Measurements from ENCODE around the gene MTCH1. TPM values are rescaled to one million over a fixed set of nuclear protein-coding genes. Genes with fewer than 3 reads are reported as not detected.

MTCH1 gene
- total and polyA plus RNA-seq, 2 of the 4 experiments (the other 2 are of a cell fraction) = 215 to 263 TPM

- Histone ChIP-seq H3K79me1 (ENCODE audit: low read depth in 1 of 2, low read length in 2 of 2) (no peaks in the 10 kb centered on the region), H3K4me3 (ENCODE audit: insufficient read depth, low read depth, low read length) (no peak overlapping the region), H2BK5ac (ENCODE audit: low read depth, low read length, poor library complexity, severe bottlenecking) (no peak overlapping the region), H2BK15ac (ENCODE audit: low read depth, low read length) (no peak overlapping the region), H3K9me1 (ENCODE audit: insufficient read depth, low read length) (no peaks in the 10 kb centered on the region), H3K14ac (replicated peaks; ENCODE audit: low read depth, low read length) (no peak overlapping the region), H3K27me3 (ENCODE audit: control insufficient read depth, insufficient read depth, low read length) (peaks cover 3% of the 10 kb centered on the region; the same call in 1 of the 2 replicates), H2AFZ (replicated peaks; ENCODE audit: low read length, poor library complexity) (no peak overlapping the region), H4K5ac (ENCODE audit: low read depth, low read length) (no peak overlapping the region), H4K8ac (ENCODE audit: low read depth in 2 of 2, low read length in 2 of 2) (no peak overlapping the region), H3K27ac (ENCODE audit: insufficient read depth, low read length) (no peak overlapping the region), H3K4me1 (ENCODE audit: control insufficient read depth, insufficient read depth, low read length) (no peaks in the 10 kb centered on the region), H2BK20ac (ENCODE audit: low read depth, low read length) (no peak overlapping the region), H3K9me3 (ENCODE audit: control insufficient read depth, insufficient read depth, low read length) (no peaks in the 10 kb centered on the region), H3K56ac (ENCODE audit: extremely low read depth, insufficient read depth, low read length) (no peak overlapping the region), H2AK9ac (replicated peaks; ENCODE audit: low read depth, low read length, poor library complexity) (no peak overlapping the region), H2AK5ac (ENCODE audit: low read depth, low read length) (no peak overlapping the region), H4K20me1 (ENCODE audit: insufficient read depth, low read length) (no peaks in the 10 kb centered on the region), H3K9ac (ENCODE audit: low read depth, low read length) (no peak overlapping the region), H4K91ac (ENCODE audit: insufficient read depth, low read depth, low read length) (no peak overlapping the region), H3K23ac (ENCODE audit: low read depth, low read length) (no peak overlapping the region), H3K4ac (ENCODE audit: low read depth, low read length) (no peak overlapping the region), H3K4me2 (ENCODE audit: low read depth, low read length) (no peak overlapping the region), H3K36me3 (ENCODE audit: control insufficient read depth, insufficient read depth, low read length) (no peaks in the 10 kb centered on the region), H2BK120ac (ENCODE audit: low read depth, low read length) (no peak overlapping the region), H3K18ac (ENCODE audit: low read depth, low read length) (no peak overlapping the region)
- intact Hi-C loops (cut with micrococcal nuclease) = no loop called here
- in situ Hi-C loops (cut with MboI; ENCODE audit: low sequenced_read_pairs) = no loop called here
- CTCF ChIA-PET = no interaction called here
- TF ChIP-seq RFX5 (IDR thresholded peaks at IDR 0.05; ENCODE audit: low read depth, low read length) (no peak), POLR2A (IDR thresholded peaks at IDR 0.05; ENCODE audit: low read depth, low read length) (no peak), MXI1 (IDR thresholded peaks at IDR 0.05; ENCODE audit: borderline replicate concordance, low read depth, low read length) (no peak), BHLHE40 (IDR thresholded peaks at IDR 0.05; ENCODE audit: low read depth, low read length) (no peak), MAZ (IDR thresholded peaks at IDR 0.05; ENCODE audit: borderline replicate concordance, low read depth, low read length) (no peak), USF2 (IDR thresholded peaks at IDR 0.05; ENCODE audit: low read depth, low read length) (no peak), NFE2L2 (IDR thresholded peaks at IDR 0.05; ENCODE audit: low read depth, low read length) (no peak)
- no peak for DNase-seq
- dilution Hi-C loops (cut with HindIII; ENCODE audit: low sequenced_read_pairs, unreplicated experiment) = no loop called here
- POLR2A ChIA-PET (ENCODE audit: unreplicated experiment) = no interaction called here
- 80% methylated on average over 3 of the region's 6 CpGs; no CpG with 5 or more reads in 1 of the 2 experiments for WGBS, 2 experiments (ENCODE audit: extremely low coverage in 2 of 2, insufficient read length in 1 of 2)
- no TSS peak for BruUV-seq (replicated peaks)
- no peak for ATAC-seq (ENCODE audit: low read depth)
These were observed 30.9 kb downstream of the MTCH1 start for GRCh38 chr6:36955136-36955535.

All from IMR-90 (cell line).